Measurements from ENCODE around the gene CHD3. TPM values are rescaled to one million over a fixed set of nuclear protein-coding genes. Genes with fewer than 3 reads are reported as not detected.

The CHD3 gene
- total RNA-seq, 1 experiment from 2014 or later, result 197 TPM

- TF ChIP-seq CTCF (conservative IDR thresholded peaks at IDR 0.05) (no peak), EZH2 (IDR thresholded peaks at IDR 0.05; ENCODE audit: low read depth) (no peak)
Observed at GRCh38 chr17:7882068-7882467, 6.5 kb upstream of the CHD3 start.

GRCh38 chr17:7882629-7883028 lies 6.0 kb upstream of the CHD3 start:
- POLR2A ChIA-PET (ENCODE audit: unreplicated experiment), result interaction anchor here (0.6 kb wide), 1 partner anchor 115 kb away, joined by 4 read pairs; no protein-coding TSS in a partner anchor
- H3K4me3 ChIP-seq, result no peak overlapping the region

More at GRCh38 chr17:7882068-7882467, 6.5 kb upstream of the CHD3 start:
- no peaks in the 10 kb centered on the region for H3K9me2 ChIP-seq (ENCODE audit: insufficient read depth)
- H3K27me3 ChIP-seq (ENCODE audit: insufficient read depth, low read depth), result no peaks in the 10 kb centered on the region
- no peak overlapping the region for H3K27ac ChIP-seq
- DNase-seq, result no peak
- ChIA-PET CTCF (no interaction called here), POLR2A (ENCODE audit: unreplicated experiment) (no interaction called here)
- peaks cover 12% of the 10 kb centered on the region for H3K79me2 ChIP-seq (ENCODE audit: low read depth)
- peaks cover 10% of the 10 kb centered on the region; the same call in 1 of the 2 replicates for H3K4me1 ChIP-seq (replicated peaks; ENCODE audit: insufficient read depth)
- no TSS peak for BruUV-seq (replicated peaks)
- no peak overlapping the region for H3K4me2 ChIP-seq
- intact Hi-C loops (cut with micrococcal nuclease; ENCODE audit: unreplicated experiment), result loop anchor here (10.0 kb wide), 1 partner anchor 297 kb away; the partner anchor contains the start of gene MPDU1
- no peak overlapping the region for H3K4me3 ChIP-seq
- no peaks in the 10 kb centered on the region for H3K9me3 ChIP-seq (ENCODE audit: insufficient read depth, low read depth)
- peaks cover 10% of the 10 kb centered on the region; the same call in 1 of the 2 replicates for H3F3A ChIP-seq (ENCODE audit: insufficient read depth, low read depth)
- no peaks in the 10 kb centered on the region for H4K20me1 ChIP-seq (ENCODE audit: insufficient read depth)
- H3K36me3 ChIP-seq (ENCODE audit: low read depth), result no peaks in the 10 kb centered on the region
- no peak overlapping the region for H2AFZ ChIP-seq

GRCh38 chr17:7883781-7884386 lies 4.7 kb upstream of the CHD3 start:
- H3K4me1 ChIP-seq (replicated peaks; ENCODE audit: insufficient read depth), result peaks cover 15% of the 10 kb centered on the region
- H3K36me3 ChIP-seq (ENCODE audit: low read depth), result no peaks in the 10 kb centered on the region
- no peak for TF ChIP-seq EZH2 (IDR thresholded peaks at IDR 0.05; ENCODE audit: low read depth)
- no peak for TF ChIP-seq CTCF (conservative IDR thresholded peaks at IDR 0.05)
- no peaks in the 10 kb centered on the region for H3K9me3 ChIP-seq (ENCODE audit: insufficient read depth, low read depth)
- peak overlapping the region; percentile 62 for H3K4me3 ChIP-seq
- H2AFZ ChIP-seq, result no peak overlapping the region
- no peaks in the 10 kb centered on the region for H3K9me2 ChIP-seq (ENCODE audit: insufficient read depth)
- H3K4me2 ChIP-seq, result peak overlapping the region; percentile 89
- H3F3A ChIP-seq (ENCODE audit: insufficient read depth, low read depth), result peaks cover 23% of the 10 kb centered on the region
- H3K27me3 ChIP-seq (ENCODE audit: insufficient read depth, low read depth), result no peaks in the 10 kb centered on the region
- CTCF ChIA-PET, result interaction anchor here (0.6 to 1.0 kb wide), 5 partner anchors 13 to 244 kb away, joined by 3 to 4 read pairs (median 3); no protein-coding TSS in a partner anchor
- peak overlapping the region; percentile 45 for H3K27ac ChIP-seq
- POLR2A ChIA-PET (ENCODE audit: unreplicated experiment), result interaction anchor here (0.6 to 0.7 kb wide), 4 partner anchors 72 to 661 kb away, joined by 3 to 8 read pairs (median 6); partner anchors contain the start of gene NEURL4
- peak in 1 of 2 experiments; percentile 57 for DNase-seq
- BruUV-seq (replicated peaks), result TSS peak; percentile 14
- no peaks in the 10 kb centered on the region for H4K20me1 ChIP-seq (ENCODE audit: insufficient read depth)
- intact Hi-C loops (cut with micrococcal nuclease; ENCODE audit: unreplicated experiment), result loop anchor here (10.0 kb wide), 1 partner anchor 299 kb away; the partner anchor contains the start of gene MPDU1
- peaks cover 22% of the 10 kb centered on the region for H3K79me2 ChIP-seq (ENCODE audit: low read depth)

More at GRCh38 chr17:7882629-7883028, 6.0 kb upstream of the CHD3 start:
- peaks cover 12% of the 10 kb centered on the region; the same call in 1 of the 2 replicates for H3F3A ChIP-seq (ENCODE audit: insufficient read depth, low read depth)
- no TSS peak for BruUV-seq (replicated peaks)
- peaks cover 12% of the 10 kb centered on the region for H3K79me2 ChIP-seq (ENCODE audit: low read depth)
- no peaks in the 10 kb centered on the region for H3K27me3 ChIP-seq (ENCODE audit: insufficient read depth, low read depth)
- no peak for DNase-seq
- intact Hi-C loops (cut with micrococcal nuclease; ENCODE audit: unreplicated experiment), result loop anchor here (10.0 kb wide), 1 partner anchor 298 kb away; the partner anchor contains the start of gene MPDU1
- CTCF ChIA-PET, result interaction anchor here (0.7 kb wide), 1 partner anchor 107 kb away, joined by 4 read pairs; no protein-coding TSS in a partner anchor
- TF ChIP-seq CTCF (conservative IDR thresholded peaks at IDR 0.05) (no peak), EZH2 (IDR thresholded peaks at IDR 0.05; ENCODE audit: low read depth) (no peak)
- H3K4me1 ChIP-seq (replicated peaks; ENCODE audit: insufficient read depth), result peaks cover 10% of the 10 kb centered on the region; the same call in 1 of the 2 replicates
- H4K20me1 ChIP-seq (ENCODE audit: insufficient read depth), result no peaks in the 10 kb centered on the region
- H3K27ac ChIP-seq, result no peak overlapping the region
- H2AFZ ChIP-seq, result no peak overlapping the region
- no peaks in the 10 kb centered on the region for H3K36me3 ChIP-seq (ENCODE audit: low read depth)
- no peaks in the 10 kb centered on the region for H3K9me3 ChIP-seq (ENCODE audit: insufficient read depth, low read depth)
- no peaks in the 10 kb centered on the region for H3K9me2 ChIP-seq (ENCODE audit: insufficient read depth)
- H3K4me2 ChIP-seq, result no peak overlapping the region

Measured in PC-9 (cell line).